Measurements from ENCODE around the gene CD44. TPM values are rescaled to one million over a fixed set of nuclear protein-coding genes. Genes with fewer than 3 reads are reported as not detected.

Gene CD44
- polyA plus RNA-seq, 1 of the 3 experiments (the other 2 are of a cell fraction) = 457 TPM

- POLR2A ChIA-PET = no interaction called here
- peaks cover 12 to 48% of the 10 kb centered on the region in 2 experiments for H3K4me1 ChIP-seq (ENCODE audit: control insufficient read depth in 1 of 2, insufficient read depth in 2 of 2, low read depth in 1 of 2, low read length in 1 of 2)
- no peaks in the 10 kb centered on the region for H3K9me2 ChIP-seq
- H3K9me3 ChIP-seq = no peaks in the 10 kb centered on the region
- H3K9ac ChIP-seq = peak overlapping the region; percentile 41; the same call in 1 of the 2 replicates
- peaks cover 56% of the 10 kb centered on the region for H3F3A ChIP-seq (replicated peaks; ENCODE audit: insufficient read depth)
- H3K4me3 ChIP-seq (ENCODE audit: low read depth in 2 of 2, low read length in 1 of 2) = no peak overlapping the region
- peaks cover 27 to 62% of the 10 kb centered on the region in 2 experiments for H3K36me3 ChIP-seq (replicated peaks in 1 of 2; ENCODE audit: control insufficient read depth in 1 of 2, insufficient read depth in 2 of 2, low read length in 1 of 2)
- no peaks in the 10 kb centered on the region for H4K20me1 ChIP-seq (ENCODE audit: insufficient read depth)
- CTCF ChIA-PET = interaction anchor here (0.8 to 2.1 kb wide), 7 partner anchors 9 to 643 kb away, joined by 3 to 6 read pairs (median 4); no protein-coding TSS in a partner anchor
- H2AFZ ChIP-seq (ENCODE audit: low read depth) = no peak overlapping the region
- H3K4me2 ChIP-seq = peak overlapping the region; percentile 65
- TF ChIP-seq REST (IDR thresholded peaks at IDR 0.05; ENCODE audit: low read depth, low read length) = no peak
- no peak for TF ChIP-seq CTCF (IDR thresholded peaks at IDR 0.05)
- TF ChIP-seq GABPA (IDR thresholded peaks at IDR 0.05; ENCODE audit: low read depth) = no peak
- TF ChIP-seq PBX3 (IDR thresholded peaks at IDR 0.05) = no peak
- TF ChIP-seq TCF12 (IDR thresholded peaks at IDR 0.05) = no peak
- TF ChIP-seq FOXJ3 (CRISPR knock-in tag; IDR thresholded peaks at IDR 0.05) = no peak
- TF ChIP-seq EP300 (IDR thresholded peaks at IDR 0.05; ENCODE audit: borderline replicate concordance in 1 of 2, low read depth in 1 of 2, low read length in 1 of 2) = no peak
- no peak for TF ChIP-seq RXRA (IDR thresholded peaks at IDR 0.05; ENCODE audit: borderline replicate concordance, low read depth)
- TF ChIP-seq FOSL2 (IDR thresholded peaks at IDR 0.05; ENCODE audit: borderline replicate concordance, low read depth) = no peak
- TF ChIP-seq POLR2AphosphoS5 (IDR thresholded peaks at IDR 0.05; ENCODE audit: low read depth, low read length) = no peak
- no peak for TF ChIP-seq JUND (IDR thresholded peaks at IDR 0.05)
- TF ChIP-seq ELF1 (IDR thresholded peaks at IDR 0.05) = no peak
- no peak for TF ChIP-seq SMC3 (IDR thresholded peaks at IDR 0.05; ENCODE audit: low read depth, low read length)
- TF ChIP-seq YY1 (IDR thresholded peaks at IDR 0.05; ENCODE audit: low read depth) = no peak
- TF ChIP-seq GATA2 (CRISPR knock-in tag; IDR thresholded peaks at IDR 0.05) = no peak
- TF ChIP-seq, protein P1, sequence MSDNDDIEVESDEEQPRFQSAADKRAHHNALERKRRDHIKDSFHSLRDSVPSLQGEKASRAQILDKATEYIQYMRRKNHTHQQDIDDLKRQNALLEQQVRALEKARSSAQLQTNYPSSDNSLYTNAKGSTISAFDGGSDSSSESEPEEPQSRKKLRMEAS (IDR thresholded peaks at IDR 0.05; ENCODE audit: low read depth) = no peak
- H3K27me3 ChIP-seq (ENCODE audit: insufficient read depth) = no peaks in the 10 kb centered on the region
- H3K27ac ChIP-seq (ENCODE audit: low read depth in 2 of 2, low read length in 1 of 2) = peak overlapping the region in 1 of 2 experiments; percentile 85; a peak in 2 of 4 replicates
- whole genome bisulfite sequencing (ENCODE audit: low lambda C conversion rate) = 83% methylated on average over 2 of the region's 2 CpGs
- no peak for DNase-seq
- peaks cover 95% of the 10 kb centered on the region for H3K79me2 ChIP-seq (ENCODE audit: insufficient read depth)
These were observed 39.9 kb downstream of the CD44 start for GRCh38 chr11:35178873-35179272.
